Measurements from ENCODE around the gene FBXO48.
"Not testable (repeated sequence)": the region's sequence is repeated elsewhere in the genome, so short reads cannot be mapped to it uniquely, and the experiment has no call there.

GRCh38 chr2:68488605-68489004 is 21.5 kb upstream of the FBXO48 start:
- TF ChIP-seq CTCF (conservative IDR thresholded peaks at IDR 0.05; ENCODE audit: low read depth, low read length); POLR2A (IDR thresholded peaks at IDR 0.05; ENCODE audit: low read depth, low read length); MXI1 (IDR thresholded peaks at IDR 0.05; ENCODE audit: borderline replicate concordance, low read depth, low read length); MAFK (IDR thresholded peaks at IDR 0.05; ENCODE audit: low read depth, low read length); CHD1 (IDR thresholded peaks at IDR 0.05; ENCODE audit: low read depth, low read length): not testable (repeated sequence)
- TF ChIP-seq, protein P1, sequence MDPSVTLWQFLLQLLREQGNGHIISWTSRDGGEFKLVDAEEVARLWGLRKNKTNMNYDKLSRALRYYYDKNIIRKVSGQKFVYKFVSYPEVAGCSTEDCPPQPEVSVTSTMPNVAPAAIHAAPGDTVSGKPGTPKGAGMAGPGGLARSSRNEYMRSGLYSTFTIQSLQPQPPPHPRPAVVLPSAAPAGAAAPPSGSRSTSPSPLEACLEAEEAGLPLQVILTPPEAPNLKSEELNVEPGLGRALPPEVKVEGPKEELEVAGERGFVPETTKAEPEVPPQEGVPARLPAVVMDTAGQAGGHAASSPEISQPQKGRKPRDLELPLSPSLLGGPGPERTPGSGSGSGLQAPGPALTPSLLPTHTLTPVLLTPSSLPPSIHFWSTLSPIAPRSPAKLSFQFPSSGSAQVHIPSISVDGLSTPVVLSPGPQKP (IDR thresholded peaks at IDR 0.05; ENCODE audit: borderline replicate concordance, low read depth, low read length), result not testable (repeated sequence)
- peak; percentile 43; the same call in 1 of the 2 replicates for TF ChIP-seq CEBPB (IDR thresholded peaks at IDR 0.05; ENCODE audit: low read depth, low read length)
- TF ChIP-seq, protein P2, sequence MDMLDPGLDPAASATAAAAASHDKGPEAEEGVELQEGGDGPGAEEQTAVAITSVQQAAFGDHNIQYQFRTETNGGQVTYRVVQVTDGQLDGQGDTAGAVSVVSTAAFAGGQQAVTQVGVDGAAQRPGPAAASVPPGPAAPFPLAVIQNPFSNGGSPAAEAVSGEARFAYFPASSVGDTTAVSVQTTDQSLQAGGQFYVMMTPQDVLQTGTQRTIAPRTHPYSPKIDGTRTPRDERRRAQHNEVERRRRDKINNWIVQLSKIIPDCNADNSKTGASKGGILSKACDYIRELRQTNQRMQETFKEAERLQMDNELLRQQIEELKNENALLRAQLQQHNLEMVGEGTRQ (IDR thresholded peaks at IDR 0.05; ENCODE audit: low read depth, low read length), result not testable (repeated sequence)

Data from IMR-90 (cell line).